Neuronal stem cell (in vitro differentiated cells): ENCODE measurements around the gene SLC6A3.
A peak's percentile ranks its signal among the peaks of the same experiment; 100 is the strongest.

Source experiments
- DNase-seq: peaks from one replicate; pipeline ENCODE4 v3.0.0-alpha.2; 2013; ENCODE audit warnings: low spot score
- H2AFZ ChIP-seq: one replicate; pipeline ENCODE4 v1.6.1; 2013; ENCODE audit warnings: mild to moderate bottlenecking, low read length, inconsistent platforms
- H2AK5ac ChIP-seq: 2 replicates; pipeline ENCODE4 v1.6.1; 2013; ENCODE audit warnings: low read depth, mild to moderate bottlenecking, inconsistent platforms, low read length, moderate library complexity, mixed read lengths
- H2BK120ac ChIP-seq: 2 replicates; pipeline ENCODE4 v1.6.1; 2013; ENCODE audit warnings: low read depth, mild to moderate bottlenecking, inconsistent platforms, low read length, moderate library complexity, mixed read lengths
- H2BK12ac ChIP-seq: one replicate; pipeline ENCODE4 v1.6.1; 2013; ENCODE audit warnings: low read length, inconsistent platforms
- H2BK15ac ChIP-seq: 2 replicates; pipeline ENCODE4 v1.6.1; 2013; ENCODE audit warnings: mild to moderate bottlenecking, low read length, inconsistent platforms, mixed read lengths
- H2BK5ac ChIP-seq: one replicate; pipeline ENCODE4 v1.6.1; 2013; ENCODE audit warnings: inconsistent platforms, mild to moderate bottlenecking, low read length, moderate library complexity
- H3K14ac ChIP-seq: one replicate; pipeline ENCODE4 v1.6.1; 2013; ENCODE audit warnings: low read length, inconsistent platforms
- H3K18ac ChIP-seq: 2 replicates; pipeline ENCODE4 v1.6.1; 2013; ENCODE audit warnings: low read length, inconsistent platforms
- H3K23ac ChIP-seq: 2 replicates; pipeline ENCODE4 v1.6.1; 2013; ENCODE audit warnings: low read depth, mild to moderate bottlenecking, mixed read lengths, low read length, inconsistent platforms; ENCODE audit not compliant: poor library complexity
- H3K27ac ChIP-seq: replicated peaks from 3 replicates; pipeline ENCODE4 v1.5.1; 2013; ENCODE audit warnings: low read length, inconsistent platforms
- H3K27me3 ChIP-seq, 3 experiments: 2 replicates each; pipeline ENCODE4 v1.6.1; 2013; ENCODE audit warnings: low read length in 3 of 3, mild to moderate bottlenecking in 2 of 3, inconsistent platforms in 1 of 3, low read depth in 1 of 3, mixed read lengths in 1 of 3, moderate library complexity in 1 of 3; ENCODE audit not compliant: control insufficient read depth in 3 of 3, insufficient read depth in 3 of 3
- H3K36me3 ChIP-seq, 2 donors: replicated peaks in 1 of 2; 2 replicates each; pipeline ENCODE4 v1.6.1; 2013; ENCODE audit warnings: low read length in 2 of 2; ENCODE audit not compliant: control insufficient read depth in 2 of 2, insufficient read depth in 2 of 2
- H3K4ac ChIP-seq: 2 replicates; pipeline ENCODE4 v1.6.1; 2013; ENCODE audit warnings: inconsistent platforms, mild to moderate bottlenecking, low read length, moderate library complexity
- H3K4me1 ChIP-seq, 2 donors: 1 replicate in 1 of 2; 2 replicates in 1 of 2; pipeline ENCODE4 v1.6.1; 2013; ENCODE audit warnings: low read length in 2 of 2, low read depth in 1 of 2; ENCODE audit not compliant: control insufficient read depth in 2 of 2, insufficient read depth in 1 of 2
- H3K4me2 ChIP-seq: one replicate; pipeline ENCODE4 v1.6.1; 2013; ENCODE audit warnings: mild to moderate bottlenecking, low read length, inconsistent platforms; ENCODE audit not compliant: insufficient read depth, poor library complexity, severe bottlenecking
- H3K4me3 ChIP-seq, 2 donors: 2 replicates each; pipeline ENCODE4 v1.5.1; 2013; ENCODE audit warnings: low read length in 2 of 2, mild to moderate bottlenecking in 2 of 2, inconsistent platforms in 1 of 2, moderate library complexity in 1 of 2
- H3K79me1 ChIP-seq: one replicate; pipeline ENCODE4 v1.6.1; 2013; ENCODE audit warnings: low read depth, mild to moderate bottlenecking, inconsistent platforms, low read length, moderate library complexity
- H3K9ac ChIP-seq: one replicate; pipeline ENCODE4 v1.6.1; 2013; ENCODE audit warnings: mild to moderate bottlenecking, low read depth, low read length, inconsistent platforms; ENCODE audit not compliant: poor library complexity
- H3K9me3 ChIP-seq, 2 donors: replicated peaks in 1 of 2; 2 replicates each; pipeline versions ENCODE3 to v1.6.1; 2013; ENCODE audit warnings: low read length in 2 of 2, mild to moderate bottlenecking in 2 of 2, inconsistent platforms in 1 of 2, low read depth in 1 of 2, mixed read lengths in 1 of 2, moderate library complexity in 1 of 2; ENCODE audit not compliant: control insufficient read depth in 2 of 2, insufficient read depth in 1 of 2
- H4K8ac ChIP-seq: one replicate; pipeline ENCODE4 v1.6.1; 2013; ENCODE audit warnings: low read depth, mild to moderate bottlenecking, inconsistent platforms, low read length, moderate library complexity
- H4K91ac ChIP-seq: one replicate; pipeline ENCODE4 v1.6.1; 2013; ENCODE audit warnings: low read length, low read depth, mild to moderate bottlenecking, inconsistent platforms; ENCODE audit not compliant: poor library complexity
- WGBS, 2 donors: extraction: QIAGEN DNeasy Blood & Tissue Kit; methylation state at CpG; one replicate each; pipeline ENCODE4 v1.1.7; 2013; ENCODE audit warnings: missing lambda C conversion rate in 2 of 2, mixed read lengths in 1 of 2; ENCODE audit not compliant: insufficient read length in 2 of 2, insufficient replicate concordance in 1 of 2; ENCODE audit errors: extremely low coverage in 2 of 2; 5-methylcytosine and 5-hydroxymethylcytosine counted together

Gene SLC6A3

GRCh38 chr5:1429496-1429895, 15.7 kb downstream of the SLC6A3 start:
- H3K9me3 ChIP-seq, result peaks cover 21 to 26% of the 10 kb centered on the region in 2 donors

DNA sequence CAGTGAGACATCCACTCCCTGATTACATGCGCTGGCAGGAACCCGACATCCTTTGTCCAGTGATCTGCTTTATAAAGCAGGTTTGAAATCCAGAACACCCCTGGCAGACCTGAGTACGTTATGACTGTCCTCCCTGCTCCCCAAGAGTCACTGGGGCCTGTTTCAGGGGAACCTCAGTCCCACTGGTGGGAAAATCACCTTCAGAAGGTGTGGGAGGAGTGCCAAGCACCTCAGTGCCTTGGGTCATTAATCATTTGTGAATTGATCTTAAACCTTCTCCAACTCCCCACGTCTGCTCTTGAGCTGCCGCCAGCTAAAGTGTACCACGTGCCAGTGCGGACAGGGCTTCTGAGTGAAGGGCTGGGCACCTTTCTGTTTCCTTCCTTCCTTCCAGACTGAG, 16.2 kb downstream of the SLC6A3 start:
- Histone ChIP-seq H2AK5ac (no peak overlapping the region), H3K9me3 (peaks cover 21 to 26% of the 10 kb centered on the region in 2 donors), H3K4me3 (no peak overlapping the region), H3K27me3 (peaks cover 0 to 20% (median 0%) of the 10 kb centered on the region in 3 experiments), H3K36me3 (no peaks in the 10 kb centered on the region), H4K8ac (no peak overlapping the region), H2AFZ (no peak overlapping the region), H3K27ac (no peak overlapping the region), H3K4ac (no peak overlapping the region), H3K14ac (no peak overlapping the region), H3K4me2 (no peak overlapping the region), H2BK120ac (no peak overlapping the region), H3K79me1 (no peaks in the 10 kb centered on the region), H3K23ac (no peak overlapping the region), H3K4me1 (no peaks in the 10 kb centered on the region), H2BK12ac (no peak overlapping the region), H4K91ac (no peak overlapping the region), H3K18ac (no peak overlapping the region), H2BK5ac (no peak overlapping the region), H3K9ac (no peak overlapping the region), H2BK15ac (no peak overlapping the region)
- WGBS, 2 donors, result no CpG with 5 or more reads among the region's 7 CpGs
- no peak for DNase-seq

More at GRCh38 chr5:1429496-1429895, 15.7 kb downstream of the SLC6A3 start:
- no peak overlapping the region for H2BK5ac ChIP-seq
- no peak overlapping the region for H3K27ac ChIP-seq
- no peak overlapping the region for H2AFZ ChIP-seq
- no peaks in the 10 kb centered on the region for H3K36me3 ChIP-seq
- WGBS, 2 donors, result no CpG with 5 or more reads among the region's 5 CpGs
- peaks cover 0 to 17% (median 0%) of the 10 kb centered on the region in 3 experiments for H3K27me3 ChIP-seq
- H3K23ac ChIP-seq, result no peak overlapping the region
- no peak for DNase-seq
- no peak overlapping the region for H2BK15ac ChIP-seq
- H3K4me1 ChIP-seq, result no peaks in the 10 kb centered on the region
- H3K9ac ChIP-seq, result no peak overlapping the region
- H3K18ac ChIP-seq, result no peak overlapping the region
- no peak overlapping the region for H4K8ac ChIP-seq
- no peak overlapping the region for H3K4me3 ChIP-seq
- no peak overlapping the region for H3K4ac ChIP-seq
- H3K14ac ChIP-seq, result no peak overlapping the region
- no peak overlapping the region for H2BK12ac ChIP-seq
- no peak overlapping the region for H4K91ac ChIP-seq
- H3K79me1 ChIP-seq, result no peaks in the 10 kb centered on the region
- no peak overlapping the region for H2BK120ac ChIP-seq
- no peak overlapping the region for H3K4me2 ChIP-seq
- H2AK5ac ChIP-seq, result no peak overlapping the region

- Histone ChIP-seq H3K79me1 (no peaks in the 10 kb centered on the region), H2BK5ac (no peak overlapping the region), H3K27ac (no peak overlapping the region), H4K8ac (no peak overlapping the region), H3K9me3 (peaks cover 15 to 18% of the 10 kb centered on the region in 2 donors), H2AK5ac (no peak overlapping the region), H2AFZ (no peak overlapping the region), H3K27me3 (peaks cover 0 to 20% (median 0%) of the 10 kb centered on the region in 3 experiments), H2BK15ac (no peak overlapping the region), H4K91ac (no peak overlapping the region), H2BK120ac (no peak overlapping the region), H3K4ac (no peak overlapping the region), H3K4me1 (no peaks in the 10 kb centered on the region), H2BK12ac (no peak overlapping the region), H3K18ac (no peak overlapping the region), H3K23ac (no peak overlapping the region), H3K36me3 (no peaks in the 10 kb centered on the region), H3K4me2 (no peak overlapping the region), H3K14ac (no peak overlapping the region), H3K9ac (no peak overlapping the region), H3K4me3 (no peak overlapping the region)
- no CpG with 5 or more reads among the region's 1 CpG for WGBS, 2 donors
- DNase-seq, result no peak
These were observed 17.1 kb downstream of the SLC6A3 start for GRCh38 chr5:1428107-1428506.

DNA sequence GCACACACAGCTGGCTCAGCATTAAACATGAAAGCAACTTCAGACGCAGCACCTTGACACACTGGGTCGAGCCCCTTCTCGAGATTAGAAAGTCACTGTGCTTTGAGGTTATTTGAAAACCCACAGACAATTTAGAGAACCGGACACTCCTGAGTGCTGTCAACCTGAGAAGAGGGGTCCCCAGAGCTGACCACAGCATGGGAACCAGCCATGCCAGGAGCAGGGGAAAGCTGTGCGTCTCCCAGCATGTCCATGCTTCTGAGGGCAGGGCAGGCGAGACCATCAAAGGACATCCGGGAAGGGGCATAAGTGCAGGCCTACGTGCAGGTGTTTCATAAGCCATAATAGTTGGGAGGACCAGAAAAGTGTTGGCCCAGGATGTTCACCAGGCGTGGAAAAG, 20.5 kb downstream of the SLC6A3 start:
- Histone ChIP-seq H3K14ac (no peak overlapping the region), H2BK120ac (peak overlapping the region; percentile 96), H4K8ac (no peak overlapping the region), H2BK12ac (no peak overlapping the region), H2BK15ac (no peak overlapping the region), H3K9ac (no peak overlapping the region), H3K18ac (no peak overlapping the region), H3K4me1 (no peaks in the 10 kb centered on the region), H3K9me3 (peaks cover 11 to 18% of the 10 kb centered on the region in 2 donors), H3K23ac (no peak overlapping the region), H3K27ac (no peak overlapping the region), H4K91ac (no peak overlapping the region), H3K79me1 (no peaks in the 10 kb centered on the region), H3K4me3 (no peak overlapping the region), H2AK5ac (no peak overlapping the region), H3K4me2 (no peak overlapping the region), H2BK5ac (no peak overlapping the region), H3K27me3 (peaks cover 0 to 8% (median 0%) of the 10 kb centered on the region in 3 experiments), H3K36me3 (no peaks in the 10 kb centered on the region), H3K4ac (no peak overlapping the region), H2AFZ (no peak overlapping the region)
- whole genome bisulfite sequencing, 2 donors, result no CpG with 5 or more reads among the region's 9 CpGs
- no peak for DNase-seq
